HG03108 (cell line): Measurements from ENCODE around the gene PEA15.

ENCODE experiments used
- ATAC-seq: cut with Tn5 transposase; IDR thresholded peaks from one replicate; pipeline ENCODE4 v1.9.1; 2021; ENCODE audit warnings: moderate library complexity; ENCODE audit not compliant: unreplicated experiment

Gene PEA15, protein sequence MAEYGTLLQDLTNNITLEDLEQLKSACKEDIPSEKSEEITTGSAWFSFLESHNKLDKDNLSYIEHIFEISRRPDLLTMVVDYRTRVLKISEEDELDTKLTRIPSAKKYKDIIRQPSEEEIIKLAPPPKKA

DNA sequence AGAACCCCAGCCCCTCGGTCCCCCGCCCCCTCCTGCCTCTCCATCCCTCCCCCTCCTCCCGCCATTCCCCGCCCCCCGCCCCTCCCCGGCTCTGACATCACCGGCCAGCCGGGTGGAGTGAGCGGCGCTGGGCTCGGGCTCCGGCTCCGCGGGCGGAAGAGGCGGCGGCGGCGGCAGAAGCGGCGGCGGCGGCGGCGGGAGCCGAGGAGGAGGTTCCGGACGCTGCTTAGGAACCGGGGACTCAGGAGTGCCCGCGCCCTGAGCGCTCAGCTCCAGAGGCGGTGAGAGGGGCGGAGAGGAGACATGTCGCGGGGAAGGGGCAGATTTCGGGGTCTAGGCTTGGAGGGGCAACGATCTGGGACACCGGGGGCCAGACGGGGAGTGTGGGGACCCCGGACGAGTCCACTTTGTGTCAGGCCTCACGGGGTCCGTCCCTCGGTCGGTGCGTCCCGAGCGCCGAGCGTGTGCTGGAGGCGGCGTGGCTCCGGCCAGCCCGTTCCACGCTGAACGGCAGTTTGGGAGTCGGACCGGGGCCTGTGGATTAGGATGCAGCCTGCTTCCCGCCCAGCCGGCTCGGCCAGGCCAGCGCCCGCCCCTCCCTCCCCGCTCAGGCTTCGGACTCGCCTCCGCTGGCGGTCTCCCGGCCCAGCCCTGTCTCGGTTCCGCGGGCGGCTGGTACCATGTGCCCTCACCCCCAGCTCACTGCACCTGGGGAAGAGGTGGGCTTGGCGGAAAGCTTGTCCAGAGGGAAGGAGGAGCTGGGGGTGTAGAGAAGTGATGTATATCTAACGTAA, at the start of gene PEA15:
Gene PEA15, plus strand, starts transcription at position 143 of the 794 bp plus-strand sequence. CDS start 6,161 bp downstream, outside the sequence.
- peak; percentile 35 for ATAC-seq

DNA sequence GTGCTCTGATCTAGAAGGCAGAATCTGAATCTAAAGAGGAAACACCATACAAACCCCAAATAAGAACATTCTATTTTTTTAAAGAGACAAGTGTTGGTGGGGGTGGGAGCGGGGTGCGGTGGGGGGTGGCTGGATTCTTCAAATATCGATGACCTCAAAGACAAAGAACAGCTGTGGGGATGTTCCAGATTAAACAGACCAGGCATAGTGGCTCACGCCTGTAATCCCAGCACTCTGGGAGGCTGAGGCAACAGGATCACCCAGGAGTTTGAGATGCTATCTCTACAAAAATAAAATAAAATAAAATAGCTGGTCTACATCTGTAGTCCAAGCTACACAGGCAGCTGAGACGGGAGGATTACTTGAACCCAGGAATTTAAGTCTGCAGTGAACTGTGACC, 48.8 kb upstream of the PEA15 start:
- ATAC-seq = no peak

DNA sequence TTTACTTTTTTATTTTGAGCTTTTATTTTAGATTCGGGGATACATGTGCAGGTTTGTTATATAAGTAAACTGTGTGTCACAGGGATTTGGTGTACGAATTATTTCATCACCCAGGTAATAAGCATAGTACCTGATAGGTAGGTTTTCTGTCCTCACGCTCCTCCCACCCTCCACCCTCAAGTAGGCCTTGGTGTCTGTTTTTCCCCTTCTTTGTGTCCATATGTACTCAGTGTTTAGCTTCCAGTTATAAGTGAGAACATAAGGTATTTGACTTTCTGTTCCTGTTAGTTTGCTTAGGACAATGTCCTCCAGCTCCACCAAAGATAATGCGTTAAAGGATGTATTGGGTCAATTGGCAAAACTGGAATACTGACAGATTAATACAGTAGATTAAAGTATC, 48.0 kb upstream of the PEA15 start:
- no peak for ATAC-seq

DNA sequence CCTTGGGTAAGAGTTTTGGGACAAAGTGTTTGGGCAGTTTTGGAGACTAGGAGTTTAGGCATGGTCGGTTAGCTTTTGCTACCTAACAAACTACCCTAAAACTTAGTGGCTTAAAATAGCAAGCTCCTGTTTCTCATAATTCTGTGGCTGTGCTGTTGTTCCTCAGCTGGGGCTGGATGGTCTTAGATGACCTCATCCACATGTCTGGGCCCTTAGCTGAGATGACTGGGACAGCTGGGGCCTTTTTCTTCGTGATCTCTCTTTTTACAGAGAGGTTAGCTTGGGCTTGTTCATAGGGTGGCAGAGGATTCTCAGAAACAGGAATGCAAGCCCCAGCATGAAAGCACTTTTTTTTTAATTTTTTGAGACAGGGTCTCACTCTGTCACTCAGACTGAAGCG, 47.2 kb upstream of the PEA15 start:
- ATAC-seq = no peak

DNA sequence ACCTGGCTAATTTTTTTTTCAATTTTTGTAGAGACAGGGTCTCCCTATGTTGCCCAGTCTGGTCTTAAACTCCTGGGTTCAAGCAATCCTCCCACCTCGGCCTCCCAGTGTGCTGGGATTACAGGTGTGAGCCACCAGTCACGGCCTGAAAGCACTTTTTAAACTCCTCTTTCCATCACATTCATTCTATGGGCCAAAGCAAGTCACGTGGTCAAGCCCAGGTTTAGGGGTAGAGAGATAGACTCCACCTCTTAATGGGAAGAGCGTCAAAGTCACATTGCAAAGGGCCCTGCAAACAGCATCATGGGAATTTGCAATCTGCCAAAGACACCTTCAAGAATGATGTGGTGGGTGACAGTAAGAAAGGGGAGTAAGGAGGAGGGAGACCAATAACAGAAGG, 46.6 kb upstream of the PEA15 start:
- ATAC-seq = no peak

DNA sequence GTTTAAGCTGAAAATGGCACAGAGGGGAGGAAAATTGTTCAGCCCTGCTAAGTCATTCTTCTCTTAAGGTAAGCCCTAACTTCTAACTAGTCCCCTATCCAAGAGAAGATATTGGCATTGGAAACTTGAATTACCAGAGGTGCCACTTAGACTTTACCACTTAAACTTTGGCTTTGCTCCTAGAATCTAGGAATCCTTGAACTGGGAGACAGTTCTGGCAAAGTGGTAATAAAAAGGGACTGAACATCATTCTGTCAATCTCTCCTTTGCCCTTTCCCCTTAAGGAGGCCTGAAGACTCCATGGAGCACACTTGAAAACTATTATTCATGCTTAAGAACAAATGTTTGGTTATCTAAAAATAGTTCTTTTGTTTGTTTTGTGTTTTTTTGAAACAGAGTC, 45.3 kb upstream of the PEA15 start:
- ATAC-seq = no peak

DNA sequence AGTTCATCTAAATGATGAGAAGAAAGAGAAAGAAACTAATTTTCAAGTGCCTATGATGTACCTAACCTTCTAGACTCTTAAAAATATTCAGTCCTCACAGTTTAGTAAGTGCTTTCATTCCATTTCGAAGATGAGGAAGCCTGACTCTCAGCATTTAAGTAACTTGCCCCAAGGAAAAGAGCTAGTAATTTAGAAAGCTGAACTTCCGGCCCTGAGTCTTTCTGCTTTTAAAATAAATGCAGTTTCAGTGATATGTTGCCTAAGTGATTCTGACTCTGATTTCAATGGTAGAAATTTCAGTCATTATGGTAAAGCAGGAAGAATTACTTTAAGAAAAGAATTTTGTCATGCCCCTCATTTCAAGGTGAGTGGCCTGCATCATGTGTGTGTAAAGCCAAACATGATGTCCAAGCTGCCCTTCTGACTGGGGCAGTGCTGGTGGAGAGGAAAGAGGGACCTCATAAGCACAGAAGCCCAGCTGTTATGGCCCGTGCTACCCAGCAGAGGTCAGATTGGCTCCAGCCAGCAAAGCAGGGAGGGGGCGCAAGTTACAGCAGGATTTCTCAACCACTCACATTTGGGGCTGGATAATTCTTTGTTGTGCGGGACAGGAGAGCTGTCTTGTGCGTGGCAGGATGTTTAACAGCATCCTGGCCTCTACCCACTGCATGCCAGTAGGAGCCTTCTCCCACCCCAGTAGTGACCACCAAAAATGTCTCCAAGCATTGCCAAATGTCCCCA, 43.0 kb upstream of the PEA15 start:
- ATAC-seq = no peak

DNA sequence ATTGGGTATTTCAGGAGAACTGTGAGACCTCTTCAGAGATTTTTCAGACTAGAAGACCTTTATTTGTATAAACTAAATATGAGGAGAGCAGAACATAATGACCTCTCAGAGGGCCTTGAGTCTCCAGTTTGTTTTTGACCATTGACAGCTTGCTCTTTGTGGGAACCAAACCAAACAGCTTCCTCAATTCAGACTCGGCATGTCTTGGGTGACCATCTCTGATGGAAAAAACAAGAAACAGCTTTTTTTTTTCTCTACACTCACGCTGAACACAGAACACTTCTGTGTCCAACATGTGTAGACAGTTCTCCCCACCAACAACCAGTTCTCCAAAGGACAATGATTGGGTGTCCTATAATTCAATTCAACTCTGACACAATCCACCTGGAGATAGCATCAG, 42.3 kb upstream of the PEA15 start:
- ATAC-seq = no peak

DNA sequence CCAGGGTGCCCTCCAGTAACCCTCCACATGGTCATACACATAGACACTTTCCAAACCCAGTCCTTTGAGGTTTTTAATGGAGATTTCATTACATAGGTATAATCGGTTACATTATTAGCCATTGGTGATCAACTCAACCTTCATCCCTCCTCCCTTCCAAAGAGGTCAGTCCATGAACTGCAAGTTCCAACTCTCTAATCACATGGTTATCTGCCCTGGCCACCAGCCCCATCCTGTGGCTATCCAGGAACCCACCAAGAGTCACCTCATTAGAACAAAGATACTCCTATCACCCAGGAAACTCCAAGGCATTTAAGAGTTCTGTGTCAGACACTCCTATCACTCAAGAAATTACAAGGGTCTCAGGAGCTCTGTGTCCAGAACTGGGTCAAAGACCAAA, 41.6 kb upstream of the PEA15 start:
- ATAC-seq = no peak

DNA sequence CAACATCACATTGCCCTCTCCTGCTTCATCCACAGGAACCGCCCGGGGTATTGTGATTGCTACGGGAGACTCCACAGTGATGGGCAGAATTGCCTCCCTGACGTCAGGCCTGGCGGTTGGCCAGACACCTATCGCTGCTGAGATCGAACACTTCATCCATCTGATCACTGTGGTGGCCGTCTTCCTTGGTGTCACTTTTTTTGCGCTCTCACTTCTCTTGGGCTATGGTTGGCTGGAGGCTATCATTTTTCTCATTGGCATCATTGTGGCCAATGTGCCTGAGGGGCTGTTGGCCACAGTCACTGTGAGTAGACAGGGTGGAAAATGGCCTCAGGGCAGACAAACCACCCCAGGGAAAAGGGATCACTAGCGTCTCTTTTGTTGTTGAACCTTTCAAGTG, 41.1 kb upstream of the PEA15 start:
- no peak for ATAC-seq

DNA sequence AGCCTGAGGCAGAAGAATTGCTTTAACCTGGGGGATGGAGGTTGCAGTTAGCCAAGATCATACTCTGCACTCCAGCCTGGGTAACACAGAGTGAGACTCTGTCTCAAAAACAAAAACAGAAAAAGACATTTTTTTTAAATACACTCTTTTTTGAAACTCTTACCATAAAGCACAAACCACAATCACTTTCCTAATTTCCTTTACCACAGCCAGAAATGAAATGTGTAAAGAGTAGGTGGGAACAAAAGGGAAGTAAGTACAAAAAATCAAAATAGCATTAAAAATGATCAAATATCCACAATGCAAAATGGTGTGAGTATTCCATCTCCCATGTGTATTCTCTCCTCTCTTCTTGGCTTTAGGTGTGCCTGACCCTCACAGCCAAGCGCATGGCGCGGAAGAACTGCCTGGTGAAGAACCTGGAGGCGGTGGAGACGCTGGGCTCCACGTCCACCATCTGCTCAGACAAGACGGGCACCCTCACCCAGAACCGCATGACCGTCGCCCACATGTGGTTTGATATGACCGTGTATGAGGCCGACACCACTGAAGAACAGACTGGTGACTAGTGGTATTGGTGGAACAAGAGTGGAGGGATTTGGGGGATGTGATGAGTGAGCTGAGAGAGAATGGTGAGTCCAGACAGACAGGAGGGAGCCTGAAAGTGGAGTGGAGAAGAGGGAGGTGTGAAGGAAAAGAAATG, 38.9 kb upstream of the PEA15 start:
- no peak for ATAC-seq

DNA sequence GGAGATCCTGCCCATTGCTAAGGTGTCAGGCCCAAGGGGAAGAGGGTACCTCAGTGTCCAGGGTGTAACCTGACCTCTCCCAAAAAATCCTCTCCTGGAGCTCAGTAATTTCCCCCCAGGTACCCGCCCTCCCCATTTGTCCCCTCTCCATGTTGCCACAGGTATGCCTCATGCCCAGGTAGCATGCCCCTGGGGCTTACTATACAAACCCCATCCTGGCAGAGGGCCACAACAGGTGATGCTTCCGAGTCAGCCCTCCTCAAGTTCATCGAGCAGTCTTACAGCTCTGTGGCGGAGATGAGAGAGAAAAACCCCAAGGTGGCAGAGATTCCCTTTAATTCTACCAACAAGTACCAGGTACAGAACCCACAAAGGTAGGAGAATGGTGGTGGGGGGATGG, 38.1 kb upstream of the PEA15 start:
- no peak for ATAC-seq

DNA sequence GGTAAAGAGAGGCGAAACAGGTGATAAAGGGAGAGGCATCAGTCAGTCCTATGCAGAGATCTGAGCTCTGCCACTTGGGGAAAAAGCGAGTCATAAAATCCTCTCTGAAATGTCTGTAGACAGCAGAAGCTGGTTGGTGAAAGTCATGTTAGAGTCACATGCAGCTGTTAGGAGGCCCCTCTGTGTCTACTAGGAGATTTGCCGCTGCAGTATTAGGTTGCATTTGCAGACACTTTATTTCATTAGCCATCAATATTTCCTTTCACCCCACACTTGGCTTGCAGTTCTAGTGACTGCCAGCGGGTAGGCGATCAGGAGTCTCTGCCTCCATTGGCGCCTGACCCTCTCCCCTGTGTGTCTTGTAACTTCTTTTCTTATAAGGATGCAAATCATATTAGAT, 37.6 kb upstream of the PEA15 start:
- no peak for ATAC-seq

DNA sequence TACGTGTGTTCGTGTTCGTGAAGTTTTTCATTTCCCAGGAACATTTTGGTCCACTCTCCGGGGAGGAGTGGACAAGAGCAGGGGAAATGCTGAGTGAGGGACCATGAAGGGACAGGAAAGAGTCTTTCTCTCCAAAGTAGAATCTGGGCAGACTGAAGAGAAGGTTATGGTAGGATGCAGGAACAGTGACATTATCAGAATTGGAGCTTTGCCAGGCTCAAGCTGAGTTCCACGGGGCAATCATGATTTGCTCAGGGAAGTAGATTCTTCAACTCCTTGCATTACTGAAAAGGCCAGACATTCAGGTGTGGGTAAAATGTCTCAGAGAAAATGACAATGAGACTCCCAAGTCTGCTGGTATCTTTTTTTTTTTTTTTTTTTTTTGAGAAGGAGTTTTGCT, 37.2 kb upstream of the PEA15 start:
- ATAC-seq = no peak

DNA sequence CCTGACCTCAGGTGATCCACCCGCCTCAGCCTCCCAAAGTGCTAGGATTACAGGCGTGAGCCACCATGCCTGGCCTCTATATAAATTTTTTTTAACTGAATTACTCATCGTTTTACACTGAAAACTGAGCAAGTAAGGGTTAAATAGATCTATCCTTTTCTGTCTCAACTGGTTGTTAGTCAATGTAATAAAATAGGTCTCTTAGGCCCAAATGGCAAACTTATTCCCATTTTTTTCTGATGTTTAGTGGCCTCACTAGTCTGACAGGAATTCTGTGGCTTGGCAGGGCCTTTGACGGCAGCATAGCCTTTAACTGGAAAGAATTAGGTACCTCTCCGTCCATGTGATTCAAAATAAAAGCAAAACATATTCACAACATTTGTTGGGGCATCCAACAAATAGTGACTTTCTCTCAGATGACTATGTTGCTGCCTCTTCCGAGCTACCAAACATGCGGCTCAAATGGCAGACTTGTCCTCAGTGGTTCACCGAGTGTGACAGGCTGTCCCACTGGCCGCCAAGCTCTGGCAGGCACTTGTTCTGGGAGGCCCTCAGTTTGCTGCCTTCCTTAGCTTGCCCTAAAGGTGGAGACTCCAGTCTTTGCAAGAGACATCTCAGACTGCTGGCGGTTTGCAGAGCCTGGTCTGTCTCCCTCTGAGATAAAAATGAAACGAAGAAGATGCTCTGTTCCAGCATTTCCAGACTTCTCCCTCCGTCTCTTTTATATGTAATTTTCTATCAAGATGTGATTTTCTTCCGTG, 36.4 kb upstream of the PEA15 start:
- no peak for ATAC-seq

DNA sequence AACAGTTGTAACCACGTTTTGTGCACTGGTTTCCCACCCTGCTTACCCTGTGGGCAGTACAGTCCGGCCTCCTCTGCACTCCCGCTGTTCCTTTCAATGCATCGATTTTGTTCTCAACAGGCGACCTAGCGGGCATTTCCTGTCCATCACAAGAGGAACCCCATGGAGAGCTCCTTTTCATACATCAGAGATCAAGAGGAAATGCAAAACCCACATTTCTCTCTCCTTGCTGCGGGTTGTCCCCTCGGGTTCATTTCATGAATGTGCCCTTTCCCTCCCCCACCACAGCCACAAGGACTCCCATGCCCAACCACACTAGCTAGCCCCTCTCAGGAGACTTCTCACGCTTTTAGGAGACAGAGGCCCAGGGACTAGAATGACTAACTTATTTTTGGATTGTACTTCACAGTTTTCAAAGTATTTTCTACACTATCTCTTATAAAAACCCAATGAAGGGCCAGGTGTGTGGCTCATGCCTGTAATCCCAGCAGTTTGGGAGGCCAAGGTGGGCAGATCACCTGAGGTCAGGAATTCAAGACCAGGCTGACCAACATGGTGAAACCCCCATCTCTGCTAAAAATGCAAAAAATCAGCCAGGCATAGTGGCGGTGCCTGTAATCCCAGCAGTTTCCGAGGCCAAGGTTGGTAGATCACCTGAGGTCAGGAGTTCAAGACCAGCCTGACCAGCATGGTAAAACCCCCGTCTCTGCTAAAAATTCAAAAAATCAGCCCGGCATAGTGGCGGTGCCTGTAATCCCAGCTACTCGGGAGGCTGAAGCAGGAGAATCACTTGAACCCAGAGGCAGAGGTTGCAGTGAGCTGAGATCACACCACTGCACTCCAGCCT, 35.4 kb upstream of the PEA15 start:
- ATAC-seq = peak; percentile 78

DNA sequence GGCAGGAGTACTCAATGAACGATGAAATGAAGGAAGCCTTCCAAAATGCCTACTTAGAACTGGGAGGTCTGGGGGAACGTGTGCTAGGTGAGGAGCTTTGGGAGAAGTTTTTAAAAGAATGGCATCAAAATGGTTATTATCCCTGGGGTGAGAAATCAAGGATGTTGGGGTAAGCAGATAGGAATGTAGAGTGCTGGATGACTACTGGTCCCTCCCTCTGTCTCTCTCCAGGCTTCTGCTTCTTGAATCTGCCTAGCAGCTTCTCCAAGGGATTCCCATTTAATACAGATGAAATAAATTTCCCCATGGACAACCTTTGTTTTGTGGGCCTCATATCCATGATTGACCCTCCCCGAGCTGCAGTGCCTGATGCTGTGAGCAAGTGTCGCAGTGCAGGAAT, 33.8 kb upstream of the PEA15 start:
- no peak for ATAC-seq

DNA sequence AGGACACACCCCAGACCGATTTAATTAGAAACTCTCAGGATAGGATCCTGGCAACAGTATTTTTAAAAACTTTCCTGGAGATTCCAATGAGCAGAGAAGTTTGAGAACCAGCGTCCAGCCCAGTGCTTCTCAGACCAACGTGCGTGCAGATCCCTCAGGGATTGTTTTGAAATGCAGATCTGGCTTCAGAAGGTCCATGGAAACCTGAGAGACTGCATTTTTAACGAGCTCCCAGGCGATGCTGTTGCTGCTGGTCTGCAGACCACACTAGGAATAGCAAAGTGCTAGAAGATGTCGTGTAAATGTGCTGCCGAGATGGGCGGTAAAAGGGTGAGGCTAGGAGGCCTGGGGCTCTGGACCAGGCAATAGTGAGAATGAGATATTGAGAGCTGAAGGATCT, 33.2 kb upstream of the PEA15 start:
- ATAC-seq = no peak

DNA sequence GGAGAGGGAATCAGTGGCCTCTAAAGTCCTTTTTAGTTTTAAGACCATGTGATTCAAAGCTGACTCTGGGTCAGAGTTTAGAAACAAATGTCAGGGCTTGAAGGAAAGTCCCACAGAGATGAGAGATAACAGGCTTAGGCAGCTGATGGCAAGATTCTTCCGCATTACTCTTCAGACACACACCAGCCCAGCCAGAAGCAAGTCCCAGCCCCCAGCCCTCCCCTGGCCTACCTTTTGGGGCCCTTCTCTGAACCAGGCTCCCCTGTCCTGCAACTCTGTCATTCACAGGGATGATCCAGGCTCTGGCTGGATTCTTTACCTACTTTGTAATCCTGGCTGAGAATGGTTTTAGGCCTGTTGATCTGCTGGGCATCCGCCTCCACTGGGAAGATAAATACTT, 28.0 kb upstream of the PEA15 start:
- no peak for ATAC-seq

DNA sequence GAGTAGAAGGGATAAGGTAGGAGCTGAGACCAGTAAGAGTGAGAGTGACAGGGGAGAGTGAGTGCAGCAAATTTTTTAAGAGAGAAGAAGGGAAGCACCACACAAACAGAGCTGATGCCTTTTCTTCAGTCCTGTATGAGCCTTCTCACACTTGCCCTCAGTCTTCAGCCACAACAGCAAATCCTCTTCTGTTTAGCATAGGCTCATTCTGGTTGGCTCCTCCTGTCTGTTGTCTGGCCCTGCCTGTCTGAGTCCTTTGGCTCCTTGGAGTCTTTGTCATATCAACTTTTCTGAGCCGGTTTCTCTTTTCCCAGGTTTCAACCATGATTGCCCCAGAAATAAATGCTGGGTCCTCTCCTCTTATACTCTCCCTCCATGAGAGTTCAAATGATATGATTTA, 27.5 kb upstream of the PEA15 start:
- no peak for ATAC-seq
